Lower lobe of right lung (tissue), 2 donors: Measurements from ENCODE around the gene TOR1A. TPM values are rescaled to one million over a fixed set of nuclear protein-coding genes. Genes with fewer than 3 reads are reported as not detected.
"Not testable (repeated sequence)": the region's sequence is repeated elsewhere in the genome, so short reads cannot be mapped to it uniquely, and the experiment has no call there.

ENCODE experiments used
- ATAC-seq, 2 donors: fragments of 200-7000 bp; cut with Tn5 transposase; one replicate each; pipeline ENCODE4 v1.9.1; 2020 to 2022; ENCODE audit warnings: mild to moderate bottlenecking in 2 of 2, moderate library complexity in 2 of 2
- DNase-seq: peaks from one replicate; pipeline ENCODE4 v3.0.0-alpha.2; 2020
- H3K27ac ChIP-seq: fragments of 200-600 bp; one replicate; pipeline ENCODE4 v1.8.0; 2022
- H3K27me3 ChIP-seq: fragments of 200-600 bp; one replicate; pipeline ENCODE4 v1.8.0; 2022; ENCODE audit warnings: low read depth
- H3K36me3 ChIP-seq: fragments of 200-600 bp; one replicate; pipeline ENCODE4 v1.8.0; 2022; ENCODE audit warnings: mild to moderate bottlenecking
- H3K4me1 ChIP-seq: fragments of 200-600 bp; one replicate; pipeline ENCODE4 v1.8.0; 2022
- H3K4me3 ChIP-seq: fragments of 200-600 bp; one replicate; pipeline ENCODE4 v1.8.0; 2022; ENCODE audit warnings: mild to moderate bottlenecking
- H3K9me3 ChIP-seq: fragments of 200-600 bp; one replicate; pipeline ENCODE4 v1.8.0; 2022
- intact Hi-C: fragments of 100-400 bp; cut with DNase I; formaldehyde crosslinking; loops from one replicate; pipeline ENCODE4 v1.11.0; 2022
- total RNA-seq: library from RNA; stranded (reverse); fragmentation: NEBNext Ultra II Directional; extraction: Animal tissue kit (Norgen Biotek cat#: 25700); gene quantifications from one replicate; pipeline ENCODE4 v1.2.1, GENCODE V29; 2021
- TF ChIP-seq, protein P1 (sequence below): fragments of 200-600 bp; IDR thresholded peaks from one replicate; pipeline ENCODE4 v1.8.0; 2022; ENCODE audit warnings: antibody characterized with exemption, mild to moderate bottlenecking
- donor health status: DM: no; HTN: yes; CAD: no; lungs with severe emphysema.

The TOR1A gene
- total RNA-seq, 1 donor from 2014 or later: 34.6 TPM

DNA sequence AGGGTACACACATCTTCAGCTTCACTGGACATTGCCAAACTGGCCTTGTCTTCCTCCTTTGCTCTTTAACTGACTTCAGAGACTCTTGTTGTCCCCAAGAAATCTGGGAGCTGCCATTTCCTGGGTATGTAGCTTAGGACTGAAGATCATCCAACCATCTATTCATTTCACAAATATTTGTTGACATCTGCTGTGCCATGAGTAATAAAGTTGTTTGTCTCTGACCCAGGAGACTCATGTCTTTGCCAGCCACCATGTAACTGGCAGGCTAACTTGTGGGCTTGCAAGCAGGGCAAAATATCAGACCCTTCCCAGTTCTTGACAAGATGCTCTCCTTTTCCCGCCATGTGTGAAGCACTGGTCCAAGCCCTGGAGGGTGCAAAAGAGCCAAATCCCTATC lies 38.1 kb downstream of the TOR1A start:
- H3K36me3 ChIP-seq: no peaks in the 10 kb centered on the region
- no peaks in the 10 kb centered on the region for H3K9me3 ChIP-seq
- no peak overlapping the region for H3K27ac ChIP-seq
- intact Hi-C loops: no loop called here
- TF ChIP-seq, protein P1, sequence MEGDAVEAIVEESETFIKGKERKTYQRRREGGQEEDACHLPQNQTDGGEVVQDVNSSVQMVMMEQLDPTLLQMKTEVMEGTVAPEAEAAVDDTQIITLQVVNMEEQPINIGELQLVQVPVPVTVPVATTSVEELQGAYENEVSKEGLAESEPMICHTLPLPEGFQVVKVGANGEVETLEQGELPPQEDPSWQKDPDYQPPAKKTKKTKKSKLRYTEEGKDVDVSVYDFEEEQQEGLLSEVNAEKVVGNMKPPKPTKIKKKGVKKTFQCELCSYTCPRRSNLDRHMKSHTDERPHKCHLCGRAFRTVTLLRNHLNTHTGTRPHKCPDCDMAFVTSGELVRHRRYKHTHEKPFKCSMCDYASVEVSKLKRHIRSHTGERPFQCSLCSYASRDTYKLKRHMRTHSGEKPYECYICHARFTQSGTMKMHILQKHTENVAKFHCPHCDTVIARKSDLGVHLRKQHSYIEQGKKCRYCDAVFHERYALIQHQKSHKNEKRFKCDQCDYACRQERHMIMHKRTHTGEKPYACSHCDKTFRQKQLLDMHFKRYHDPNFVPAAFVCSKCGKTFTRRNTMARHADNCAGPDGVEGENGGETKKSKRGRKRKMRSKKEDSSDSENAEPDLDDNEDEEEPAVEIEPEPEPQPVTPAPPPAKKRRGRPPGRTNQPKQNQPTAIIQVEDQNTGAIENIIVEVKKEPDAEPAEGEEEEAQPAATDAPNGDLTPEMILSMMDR: no peak
- H3K27me3 ChIP-seq: peaks cover 16% of the 10 kb centered on the region
- DNase-seq (no peak), ATAC-seq (no peak)
- H3K4me1 ChIP-seq: no peaks in the 10 kb centered on the region
- no peak overlapping the region for H3K4me3 ChIP-seq

DNA sequence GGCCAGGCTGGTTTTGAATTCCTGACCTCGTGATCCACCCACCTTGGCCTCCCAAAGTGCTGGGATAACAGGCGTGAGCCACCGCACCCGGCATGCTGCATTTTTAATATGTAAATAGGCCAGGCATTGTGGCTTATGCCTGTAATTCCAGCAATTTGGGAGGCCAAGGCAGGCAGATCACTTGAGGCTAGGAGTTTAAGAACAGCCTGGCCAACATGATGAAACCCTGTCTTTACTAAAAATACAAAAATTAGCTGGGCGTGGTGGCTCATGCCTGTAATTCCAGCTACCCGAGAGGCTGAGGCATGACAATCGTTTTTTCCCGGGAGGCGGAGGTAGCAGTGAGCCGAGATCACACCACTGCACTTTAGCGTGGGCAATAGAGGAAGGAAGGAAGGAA lies 39.0 kb downstream of the TOR1A start:
- H3K27ac ChIP-seq, intact Hi-C loops, H3K4me3 ChIP-seq, H3K4me1 ChIP-seq, DNase-seq, H3K9me3 ChIP-seq, H3K36me3 ChIP-seq, ATAC-seq: not testable (repeated sequence)
- peaks cover 16% of the 10 kb centered on the region for H3K27me3 ChIP-seq

DNA sequence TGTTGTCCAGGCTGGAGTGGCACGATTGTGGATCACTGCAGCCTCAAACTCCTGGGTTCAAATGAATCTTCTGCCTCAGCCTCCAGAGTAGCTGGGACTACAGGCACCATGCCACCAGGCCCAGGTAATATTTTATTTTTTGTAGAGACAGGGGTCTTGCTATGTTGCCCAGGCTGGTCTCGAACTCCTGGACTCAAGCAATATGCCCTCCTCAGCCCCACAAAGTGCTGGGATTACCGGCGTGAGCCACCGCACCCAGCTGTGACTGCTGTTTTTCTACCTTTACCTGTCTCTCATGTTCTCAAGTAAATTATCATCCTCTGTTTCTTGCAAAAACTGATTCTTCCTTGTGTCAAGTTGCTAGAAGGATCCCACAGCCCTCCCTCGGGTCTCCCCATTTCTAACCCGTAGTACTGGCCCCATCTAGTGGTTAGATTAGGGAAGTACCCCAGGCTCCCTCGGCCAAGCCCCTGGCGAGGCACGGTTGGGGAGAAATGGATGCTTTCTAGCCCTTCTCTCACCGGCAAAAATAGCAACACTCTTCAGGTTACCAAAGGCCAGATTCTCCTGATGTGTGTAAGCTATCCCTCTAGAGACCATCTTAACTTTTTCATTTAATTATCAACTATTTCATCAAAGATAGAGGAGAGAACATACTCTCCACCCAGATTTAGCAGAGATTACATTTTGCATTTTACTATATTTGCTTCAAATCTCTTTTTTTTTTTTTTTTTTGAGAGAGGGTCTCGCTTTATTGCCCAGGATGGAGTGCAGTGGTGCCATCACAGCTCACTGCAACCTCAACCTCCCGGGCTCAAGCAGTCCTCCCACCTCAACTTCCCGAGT lies 40.2 kb downstream of the TOR1A start:
- Histone ChIP-seq H3K27ac (no peak overlapping the region), H3K9me3 (no peaks in the 10 kb centered on the region), H3K36me3 (no peaks in the 10 kb centered on the region), H3K4me1 (no peaks in the 10 kb centered on the region), H3K27me3 (peaks cover 16% of the 10 kb centered on the region), H3K4me3 (no peak overlapping the region)
- DNase-seq: peak; percentile 67
- ATAC-seq: peak; percentile 94 to 95
- intact Hi-C loops: no loop called here
- TF ChIP-seq, protein P1: peak; percentile 95

DNA sequence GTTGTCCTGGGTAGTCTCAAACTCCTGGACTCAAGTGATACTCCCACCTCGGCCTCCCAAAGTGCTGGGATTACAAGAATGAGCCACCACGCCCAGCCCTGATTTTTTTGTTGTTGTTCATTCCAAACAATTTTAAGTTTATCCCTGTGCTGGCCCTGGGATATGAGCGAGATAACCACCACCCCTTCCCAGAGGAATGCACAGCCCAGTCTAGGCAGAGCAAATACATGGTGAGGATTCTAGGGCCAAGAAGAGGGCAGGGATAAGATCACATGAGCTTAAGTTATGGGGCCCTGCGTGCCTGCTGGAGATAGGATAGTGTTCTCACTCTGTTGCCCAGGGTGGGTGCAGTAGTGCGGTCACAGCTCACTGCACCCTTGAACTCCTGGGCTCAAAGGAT lies 42.0 kb downstream of the TOR1A start:
- Histone ChIP-seq H3K36me3 (no peaks in the 10 kb centered on the region), H3K27me3 (no peaks in the 10 kb centered on the region), H3K4me1 (peaks cover 12% of the 10 kb centered on the region), H3K9me3 (no peaks in the 10 kb centered on the region), H3K27ac (no peak overlapping the region), H3K4me3 (no peak overlapping the region)
- no peak for ATAC-seq
- intact Hi-C loops: no loop called here
- TF ChIP-seq, protein P1: no peak
- DNase-seq: no peak

DNA sequence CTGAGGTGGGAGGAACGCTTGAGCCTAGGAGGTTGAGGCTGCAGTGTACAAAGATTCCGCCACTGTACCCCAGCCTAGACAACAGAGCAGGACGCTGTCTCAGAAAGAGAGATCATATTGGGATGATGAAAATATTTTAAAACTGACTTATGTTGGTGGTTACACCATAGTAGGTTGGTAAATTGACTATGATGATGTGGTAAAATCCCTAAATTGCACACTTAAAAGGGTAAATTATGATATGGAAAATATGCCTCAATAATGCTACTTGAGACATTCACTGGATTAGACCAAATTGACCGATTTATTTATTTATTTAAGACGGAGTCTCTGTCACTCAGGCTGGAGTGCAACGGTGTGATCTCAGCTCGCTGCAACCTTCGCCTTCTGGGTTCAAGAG lies 42.8 kb downstream of the TOR1A start:
- no peak overlapping the region for H3K27ac ChIP-seq
- H3K4me3 ChIP-seq: no peak overlapping the region
- H3K27me3 ChIP-seq: no peaks in the 10 kb centered on the region
- DNase-seq: no peak
- intact Hi-C loops: no loop called here
- no peak for ATAC-seq
- H3K36me3 ChIP-seq: no peaks in the 10 kb centered on the region
- TF ChIP-seq, protein P1: no peak
- no peaks in the 10 kb centered on the region for H3K9me3 ChIP-seq
- peaks cover 18% of the 10 kb centered on the region for H3K4me1 ChIP-seq

DNA sequence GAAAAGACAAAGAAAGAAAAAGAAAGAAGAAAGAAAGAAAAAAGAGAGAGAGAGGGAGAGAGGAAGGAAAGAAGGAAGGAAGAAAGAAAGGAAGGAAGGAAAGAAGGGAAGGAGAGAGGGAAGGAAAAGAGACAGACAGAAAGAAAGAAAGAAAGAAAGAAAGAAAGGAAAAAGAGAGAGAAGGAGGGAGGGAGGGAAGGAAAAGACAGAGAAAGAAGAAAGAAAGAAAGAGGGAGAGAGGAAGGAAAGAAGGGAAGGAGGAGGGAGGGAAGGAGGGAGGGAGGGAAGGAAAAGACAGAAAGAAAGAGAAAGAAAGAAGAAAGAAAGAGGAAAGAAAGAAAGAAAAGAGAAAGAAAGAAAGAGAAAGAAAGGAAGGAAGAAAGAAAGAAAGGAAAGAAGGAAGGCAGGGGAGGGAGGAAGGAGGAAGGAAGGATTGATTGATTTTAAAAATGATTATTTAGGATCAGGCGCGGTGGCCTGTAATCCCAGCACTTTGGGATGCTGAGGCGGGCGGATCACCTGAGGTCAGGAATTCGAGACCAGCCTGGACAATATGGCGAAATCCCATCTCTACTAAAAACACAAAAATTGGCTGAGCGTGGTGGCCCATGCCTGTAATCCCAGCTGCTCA lies 44.3 kb downstream of the TOR1A start:
- H3K27me3 ChIP-seq: no peaks in the 10 kb centered on the region
- H3K27ac ChIP-seq: no peak overlapping the region
- no peak for DNase-seq
- H3K36me3 ChIP-seq: no peaks in the 10 kb centered on the region
- intact Hi-C loops: no loop called here
- H3K4me1 ChIP-seq: peaks cover 18% of the 10 kb centered on the region
- TF ChIP-seq, protein P1: no peak
- H3K9me3 ChIP-seq: no peaks in the 10 kb centered on the region
- no peak for ATAC-seq
- no peak overlapping the region for H3K4me3 ChIP-seq
